ENCODE measurements around the gene ALKBH3.

The ALKBH3 gene

GRCh38 chr11:43898574-43898973, 17.9 kb downstream of the ALKBH3 start:
- H3K18ac ChIP-seq (ENCODE audit: low read length) = no peak overlapping the region
- H2BK15ac ChIP-seq (replicated peaks; ENCODE audit: low read depth) = no peak overlapping the region
- H3K9ac ChIP-seq (ENCODE audit: low read length) = no peak overlapping the region
- no peaks in the 10 kb centered on the region for H3K79me2 ChIP-seq (ENCODE audit: control insufficient read depth, insufficient read depth, low read length)
- no peak for DNase-seq
- H2AK5ac ChIP-seq (ENCODE audit: low read length) = no peak overlapping the region
- no peaks in the 10 kb centered on the region for H3K36me3 ChIP-seq (ENCODE audit: control insufficient read depth, insufficient read depth, low read length)
- H3K56ac ChIP-seq (ENCODE audit: low read length) = no peak overlapping the region
- H3K23ac ChIP-seq (ENCODE audit: low read length) = no peak overlapping the region
- H4K5ac ChIP-seq (ENCODE audit: low read length) = no peak overlapping the region
- no peaks in the 10 kb centered on the region for H3K27me3 ChIP-seq (ENCODE audit: insufficient read depth, low read length, poor library complexity)
- H3K4me1 ChIP-seq (ENCODE audit: control insufficient read depth, low read depth, low read length) = no peaks in the 10 kb centered on the region
- no peak overlapping the region for H3K4me3 ChIP-seq (ENCODE audit: low read length)
- no peak overlapping the region for H3K4ac ChIP-seq (ENCODE audit: low read depth, low read length)
- no peak overlapping the region for H2BK120ac ChIP-seq (ENCODE audit: low read depth, low read length)
- no peaks in the 10 kb centered on the region for H3K79me1 ChIP-seq (ENCODE audit: low read length)
- H3K4me2 ChIP-seq (ENCODE audit: low read length) = no peak overlapping the region
- no CpG with 5 or more reads among the region's 7 CpGs for WGBS (ENCODE audit: extremely low coverage, insufficient coverage, low lambda C conversion rate)
- no peak overlapping the region for H2BK5ac ChIP-seq (ENCODE audit: low read length)
- H3K27ac ChIP-seq (ENCODE audit: low read depth, low read length) = no peak overlapping the region
- no peak overlapping the region for H4K8ac ChIP-seq (ENCODE audit: low read depth, low read length)

GRCh38 chr11:43899094-43899493, 18.5 kb downstream of the ALKBH3 start:
- Histone ChIP-seq H2BK120ac (ENCODE audit: low read depth, low read length) (no peak overlapping the region), H2BK15ac (replicated peaks; ENCODE audit: low read depth) (no peak overlapping the region), H4K8ac (ENCODE audit: low read depth, low read length) (no peak overlapping the region), H4K5ac (ENCODE audit: low read length) (no peak overlapping the region), H3K27ac (ENCODE audit: low read depth, low read length) (no peak overlapping the region), H3K56ac (ENCODE audit: low read length) (no peak overlapping the region), H3K4me3 (ENCODE audit: low read length) (no peak overlapping the region), H2BK5ac (ENCODE audit: low read length) (no peak overlapping the region), H3K27me3 (ENCODE audit: insufficient read depth, low read length, poor library complexity) (no peaks in the 10 kb centered on the region), H3K4me2 (ENCODE audit: low read length) (no peak overlapping the region), H3K36me3 (ENCODE audit: control insufficient read depth, insufficient read depth, low read length) (no peaks in the 10 kb centered on the region), H3K18ac (ENCODE audit: low read length) (no peak overlapping the region), H3K79me2 (ENCODE audit: control insufficient read depth, insufficient read depth, low read length) (no peaks in the 10 kb centered on the region), H3K9ac (ENCODE audit: low read length) (no peak overlapping the region), H3K79me1 (ENCODE audit: low read length) (no peaks in the 10 kb centered on the region), H2AK5ac (ENCODE audit: low read length) (no peak overlapping the region), H3K23ac (ENCODE audit: low read length) (no peak overlapping the region), H3K4ac (ENCODE audit: low read depth, low read length) (no peak overlapping the region), H3K4me1 (ENCODE audit: control insufficient read depth, low read depth, low read length) (no peaks in the 10 kb centered on the region)
- WGBS (ENCODE audit: extremely low coverage, insufficient coverage, low lambda C conversion rate) = no CpG with 5 or more reads among the region's 13 CpGs
- no peak for DNase-seq

GRCh38 chr11:43901551-43901950, 20.9 kb downstream of the ALKBH3 start:
- Histone ChIP-seq H2BK5ac (ENCODE audit: low read length) (no peak overlapping the region), H3K4me2 (ENCODE audit: low read length) (no peak overlapping the region), H3K79me2 (ENCODE audit: control insufficient read depth, insufficient read depth, low read length) (no peaks in the 10 kb centered on the region), H3K9ac (ENCODE audit: low read length) (no peak overlapping the region), H2AK5ac (ENCODE audit: low read length) (no peak overlapping the region), H3K4me1 (ENCODE audit: control insufficient read depth, low read depth, low read length) (no peaks in the 10 kb centered on the region), H3K36me3 (ENCODE audit: control insufficient read depth, insufficient read depth, low read length) (no peaks in the 10 kb centered on the region), H2BK15ac (replicated peaks; ENCODE audit: low read depth) (no peak overlapping the region), H3K4ac (ENCODE audit: low read depth, low read length) (no peak overlapping the region), H3K56ac (ENCODE audit: low read length) (no peak overlapping the region), H2BK120ac (ENCODE audit: low read depth, low read length) (no peak overlapping the region), H4K8ac (ENCODE audit: low read depth, low read length) (no peak overlapping the region), H3K79me1 (ENCODE audit: low read length) (no peaks in the 10 kb centered on the region), H3K4me3 (ENCODE audit: low read length) (no peak overlapping the region), H3K27ac (ENCODE audit: low read depth, low read length) (no peak overlapping the region), H3K18ac (ENCODE audit: low read length) (no peak overlapping the region), H4K5ac (ENCODE audit: low read length) (no peak overlapping the region), H3K27me3 (ENCODE audit: insufficient read depth, low read length, poor library complexity) (no peaks in the 10 kb centered on the region), H3K23ac (ENCODE audit: low read length) (no peak overlapping the region)
- no CpG with 5 or more reads among the region's 4 CpGs for WGBS (ENCODE audit: extremely low coverage, insufficient coverage, low lambda C conversion rate)
- DNase-seq = no peak

- H3K4ac ChIP-seq (ENCODE audit: low read depth, low read length) = no peak overlapping the region
- H2BK15ac ChIP-seq (replicated peaks; ENCODE audit: low read depth) = no peak overlapping the region
- H2AK5ac ChIP-seq (ENCODE audit: low read length) = no peak overlapping the region
- H3K18ac ChIP-seq (ENCODE audit: low read length) = no peak overlapping the region
- H3K9ac ChIP-seq (ENCODE audit: low read length) = no peak overlapping the region
- H3K4me3 ChIP-seq (ENCODE audit: low read length) = no peak overlapping the region
- no peaks in the 10 kb centered on the region for H3K27me3 ChIP-seq (ENCODE audit: insufficient read depth, low read length, poor library complexity)
- no peak for DNase-seq
- no peaks in the 10 kb centered on the region for H3K36me3 ChIP-seq (ENCODE audit: control insufficient read depth, insufficient read depth, low read length)
- H2BK5ac ChIP-seq (ENCODE audit: low read length) = no peak overlapping the region
- H3K56ac ChIP-seq (ENCODE audit: low read length) = no peak overlapping the region
- no peak overlapping the region for H3K4me2 ChIP-seq (ENCODE audit: low read length)
- no peak overlapping the region for H2BK120ac ChIP-seq (ENCODE audit: low read depth, low read length)
- no peaks in the 10 kb centered on the region for H3K4me1 ChIP-seq (ENCODE audit: control insufficient read depth, low read depth, low read length)
- H4K5ac ChIP-seq (ENCODE audit: low read length) = no peak overlapping the region
- no peak overlapping the region for H4K8ac ChIP-seq (ENCODE audit: low read depth, low read length)
- WGBS (ENCODE audit: extremely low coverage, insufficient coverage, low lambda C conversion rate) = no CpG with 5 or more reads among the region's 2 CpGs
- no peaks in the 10 kb centered on the region for H3K79me1 ChIP-seq (ENCODE audit: low read length)
- H3K23ac ChIP-seq (ENCODE audit: low read length) = no peak overlapping the region
- no peaks in the 10 kb centered on the region for H3K79me2 ChIP-seq (ENCODE audit: control insufficient read depth, insufficient read depth, low read length)
- H3K27ac ChIP-seq (ENCODE audit: low read depth, low read length) = no peak overlapping the region
These were observed 22.4 kb downstream of the ALKBH3 start for GRCh38 chr11:43903078-43903477.

GRCh38 chr11:43903969-43904368, 23.3 kb downstream of the ALKBH3 start:
- H2AK5ac ChIP-seq (ENCODE audit: low read length) = no peak overlapping the region
- no peak overlapping the region for H3K27ac ChIP-seq (ENCODE audit: low read depth, low read length)
- no peak overlapping the region for H2BK120ac ChIP-seq (ENCODE audit: low read depth, low read length)

GRCh38 chr11:43904742-43905535, 24.3 kb downstream of the ALKBH3 start:
- Histone ChIP-seq H3K4me3 (ENCODE audit: low read length) (no peak overlapping the region), H3K4ac (ENCODE audit: low read depth, low read length) (no peak overlapping the region), H3K27me3 (ENCODE audit: insufficient read depth, low read length, poor library complexity) (no peaks in the 10 kb centered on the region), H2BK120ac (ENCODE audit: low read depth, low read length) (no peak overlapping the region), H3K56ac (ENCODE audit: low read length) (no peak overlapping the region), H3K23ac (ENCODE audit: low read length) (no peak overlapping the region), H2AK5ac (ENCODE audit: low read length) (no peak overlapping the region), H4K8ac (ENCODE audit: low read depth, low read length) (no peak overlapping the region), H3K79me1 (ENCODE audit: low read length) (no peaks in the 10 kb centered on the region), H3K9ac (ENCODE audit: low read length) (no peak overlapping the region), H4K5ac (ENCODE audit: low read length) (no peak overlapping the region), H2BK15ac (replicated peaks; ENCODE audit: low read depth) (no peak overlapping the region), H2BK5ac (ENCODE audit: low read length) (no peak overlapping the region), H3K79me2 (ENCODE audit: control insufficient read depth, insufficient read depth, low read length) (no peaks in the 10 kb centered on the region), H3K27ac (ENCODE audit: low read depth, low read length) (no peak overlapping the region), H3K4me1 (ENCODE audit: control insufficient read depth, low read depth, low read length) (no peaks in the 10 kb centered on the region), H3K4me2 (ENCODE audit: low read length) (no peak overlapping the region), H3K18ac (ENCODE audit: low read length) (no peak overlapping the region), H3K36me3 (ENCODE audit: control insufficient read depth, insufficient read depth, low read length) (no peaks in the 10 kb centered on the region)
- peak; percentile 26 for DNase-seq
- no CpG with 5 or more reads among the region's 10 CpGs for WGBS (ENCODE audit: extremely low coverage, insufficient coverage, low lambda C conversion rate)

More at GRCh38 chr11:43903969-43904368, 23.3 kb downstream of the ALKBH3 start:
- no peak overlapping the region for H3K4me3 ChIP-seq (ENCODE audit: low read length)
- no peak for DNase-seq
- no peaks in the 10 kb centered on the region for H3K79me1 ChIP-seq (ENCODE audit: low read length)
- no peak overlapping the region for H3K4ac ChIP-seq (ENCODE audit: low read depth, low read length)
- H2BK15ac ChIP-seq (replicated peaks; ENCODE audit: low read depth) = no peak overlapping the region
- H3K18ac ChIP-seq (ENCODE audit: low read length) = no peak overlapping the region
- no peak overlapping the region for H4K8ac ChIP-seq (ENCODE audit: low read depth, low read length)
- H3K9ac ChIP-seq (ENCODE audit: low read length) = no peak overlapping the region
- no peak overlapping the region for H3K23ac ChIP-seq (ENCODE audit: low read length)
- no peaks in the 10 kb centered on the region for H3K27me3 ChIP-seq (ENCODE audit: insufficient read depth, low read length, poor library complexity)
- no peaks in the 10 kb centered on the region for H3K4me1 ChIP-seq (ENCODE audit: control insufficient read depth, low read depth, low read length)
- no peaks in the 10 kb centered on the region for H3K36me3 ChIP-seq (ENCODE audit: control insufficient read depth, insufficient read depth, low read length)
- no CpG with 5 or more reads among the region's 4 CpGs for WGBS (ENCODE audit: extremely low coverage, insufficient coverage, low lambda C conversion rate)
- no peak overlapping the region for H4K5ac ChIP-seq (ENCODE audit: low read length)
- H3K56ac ChIP-seq (ENCODE audit: low read length) = no peak overlapping the region
- H3K4me2 ChIP-seq (ENCODE audit: low read length) = no peak overlapping the region
- H2BK5ac ChIP-seq (ENCODE audit: low read length) = no peak overlapping the region
- no peaks in the 10 kb centered on the region for H3K79me2 ChIP-seq (ENCODE audit: control insufficient read depth, insufficient read depth, low read length)

Data from mesendoderm (in vitro differentiated cells).